Neural crest cell (in vitro differentiated cells): ENCODE data around the gene RHOB. TPM values are rescaled to one million over a fixed set of nuclear protein-coding genes. Genes with fewer than 3 reads are reported as not detected.

Experiments
- DNase-seq: peaks from one replicate; pipeline ENCODE4 v3.0.0; 2021; ENCODE audit warnings: low read depth, mixed read lengths, low spot score
- H3K27ac Mint-ChIP-seq: one replicate; pipeline ENCODE4 v1.8.0; 2021; ENCODE audit warnings: mild to moderate bottlenecking, mixed read lengths; ENCODE audit not compliant: unreplicated experiment
- H3K27me3 Mint-ChIP-seq: 2 replicates; pipeline ENCODE4 v1.8.0; 2021; ENCODE audit warnings: low read depth, mild to moderate bottlenecking, mixed read lengths
- H3K36me3 Mint-ChIP-seq: 2 replicates; pipeline ENCODE4 v1.8.0; 2021; ENCODE audit warnings: low read depth, mild to moderate bottlenecking, mixed read lengths
- H3K4me1 Mint-ChIP-seq: 2 replicates; pipeline ENCODE4 v1.8.0; 2021; ENCODE audit warnings: mixed read lengths
- H3K4me3 Mint-ChIP-seq: one replicate; pipeline ENCODE4 v1.8.0; 2021; ENCODE audit warnings: mild to moderate bottlenecking, mixed read lengths
- H3K9me3 Mint-ChIP-seq: 2 replicates; pipeline ENCODE4 v1.8.0; 2021; ENCODE audit warnings: mixed read lengths
- CTCF ChIP-seq: fragments of 200-600 bp; sonication (generic); conservative IDR thresholded peaks from 2 replicates; pipeline ENCODE4 v1.5.0; 2021; ENCODE audit warnings: antibody characterized with exemption, mild to moderate bottlenecking
- total RNA-seq: library from RNA; stranded (reverse); gene quantifications from 2 replicates; pipeline ENCODE4 v1.2.1, GENCODE V29; 2021

The RHOB gene
- total RNA-seq, 1 donor from 2014 or later = 146 TPM

GRCh38 chr2:20419007-20419576 is 27.8 kb upstream of the RHOB start:
- Mint-ChIP-seq H3K9me3 (no peaks in the 10 kb centered on the region), H3K4me1 (peaks cover 19% of the 10 kb centered on the region), H3K4me3 (no peak overlapping the region), H3K36me3 (no peaks in the 10 kb centered on the region), H3K27ac (peak overlapping the region; percentile 15), H3K27me3 (no peaks in the 10 kb centered on the region)
- TF ChIP-seq CTCF = no peak
- DNase-seq = no peak

GRCh38 chr2:20419752-20420151 is 27.1 kb upstream of the RHOB start:
- Mint-ChIP-seq H3K4me3 (no peak overlapping the region), H3K27me3 (no peaks in the 10 kb centered on the region), H3K27ac (no peak overlapping the region), H3K4me1 (peaks cover 20% of the 10 kb centered on the region), H3K36me3 (no peaks in the 10 kb centered on the region), H3K9me3 (no peaks in the 10 kb centered on the region)
- DNase-seq = no peak
- TF ChIP-seq CTCF = no peak

DNA sequence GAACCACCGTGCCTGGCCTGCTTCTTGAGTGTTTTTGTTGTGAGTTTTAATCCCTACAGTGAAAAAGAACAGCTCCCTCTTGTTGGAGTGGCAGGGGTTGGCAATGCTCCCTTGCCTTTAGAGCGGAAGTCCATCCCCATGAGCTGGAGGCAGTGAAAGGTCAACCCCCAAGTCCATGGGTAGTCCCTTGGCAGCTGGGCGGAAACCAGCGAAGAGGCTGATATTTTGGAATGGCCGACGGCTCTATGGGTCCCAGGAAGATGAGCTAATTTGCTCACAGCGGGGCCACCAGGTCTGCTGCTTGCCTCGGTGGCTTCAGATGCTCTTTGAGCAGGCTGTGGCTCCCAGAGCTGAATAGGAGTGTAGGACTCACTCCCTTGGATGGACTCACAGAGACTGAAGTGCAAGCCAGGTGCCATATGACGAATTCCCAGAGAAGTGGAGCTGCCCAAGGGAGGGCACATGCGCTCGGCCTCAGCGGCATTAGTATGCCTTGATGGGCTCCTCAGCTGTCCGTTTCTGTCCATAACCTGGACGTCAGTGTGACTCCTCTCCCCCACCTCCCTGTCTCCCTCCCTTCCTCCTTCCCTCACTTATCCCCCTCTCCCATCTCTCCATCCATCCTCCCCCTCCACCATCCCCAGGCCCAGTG is 25.4 kb upstream of the RHOB start:
- Mint-ChIP-seq H3K4me1 (peaks cover 26% of the 10 kb centered on the region), H3K4me3 (no peak overlapping the region), H3K27ac (no peak overlapping the region), H3K27me3 (no peaks in the 10 kb centered on the region), H3K9me3 (no peaks in the 10 kb centered on the region), H3K36me3 (no peaks in the 10 kb centered on the region)
- TF ChIP-seq CTCF = no peak
- no peak for DNase-seq

GRCh38 chr2:20421988-20422370 is 24.9 kb upstream of the RHOB start:
- H3K27me3 Mint-ChIP-seq = no peaks in the 10 kb centered on the region
- peaks cover 26% of the 10 kb centered on the region for H3K4me1 Mint-ChIP-seq
- DNase-seq = no peak

More at GRCh38 chr2:20421988-20422370, 24.9 kb upstream of the RHOB start:
- no peak for TF ChIP-seq CTCF
- Mint-ChIP-seq H3K9me3 (no peaks in the 10 kb centered on the region), H3K4me3 (no peak overlapping the region), H3K36me3 (no peaks in the 10 kb centered on the region), H3K27ac (no peak overlapping the region)
